BE2C (cell line): ENCODE measurements around the gene ZIM2. TPM values are rescaled to one million over a fixed set of nuclear protein-coding genes. Genes with fewer than 3 reads are reported as not detected.

Source experiments
- DNase-seq: peaks from one replicate; pipeline ENCODE4 v3.0.0-alpha.2; 2020
- H3K27me3 ChIP-seq: fragments of 250-450 bp; sonication (Bioruptor Pico); 2 replicates; pipeline ENCODE4 v1.5.1; 2020; ENCODE audit warnings: mild to moderate bottlenecking
- H3K36me3 ChIP-seq: fragments of 250-450 bp; sonication (Bioruptor Pico); 2 replicates; pipeline ENCODE4 v1.5.1; 2020; ENCODE audit warnings: mild to moderate bottlenecking
- H3K4me1 ChIP-seq: fragments of 250-450 bp; sonication (Bioruptor Pico); 2 replicates; pipeline ENCODE4 v1.5.1; 2020
- H3K4me3 ChIP-seq: 2 replicates; pipeline ENCODE4 v1.5.1; 2011; ENCODE audit warnings: low read depth, low read length
- H3K9me3 ChIP-seq: fragments of 250-450 bp; sonication (Bioruptor Pico); 2 replicates; pipeline ENCODE4 v1.5.1; 2020
- polyA plus RNA-seq: library from polyadenylated mRNA; unstranded; fragments of >200 nt; gene quantifications from one replicate; pipeline ENCODE4 v1.2.1, GENCODE V29; 2012; ENCODE audit warnings: low read depth, missing spikeins; ENCODE audit not compliant: insufficient read length, insufficient read depth
- TF ChIP-seq, protein P1 (sequence below): IDR thresholded peaks from 2 replicates; pipeline ENCODE4 v1.5.1; 2012; ENCODE audit warnings: mild to moderate bottlenecking, low read depth, low read length

Gene ZIM2
- polyA plus RNA-seq = not detected

GRCh38 chr19:56840451-56841192 lies at the start of gene ZIM2, which contains the start of gene PEG3:
Gene ZIM2, minus strand, starts transcription at chr19:56840726. Its CDS starts 16,449 bp downstream, at chr19:56824277.
Gene PEG3, minus strand, starts transcription at chr19:56840726. Its CDS starts 16,071 bp downstream, at chr19:56824655.
- no peak for DNase-seq
- H3K36me3 ChIP-seq = no peaks in the 10 kb centered on the region
- peak within 1 kb of the TSS; percentile 6 for H3K4me3 ChIP-seq
- no peaks in the 10 kb centered on the region for H3K4me1 ChIP-seq
- TF ChIP-seq, protein P1, sequence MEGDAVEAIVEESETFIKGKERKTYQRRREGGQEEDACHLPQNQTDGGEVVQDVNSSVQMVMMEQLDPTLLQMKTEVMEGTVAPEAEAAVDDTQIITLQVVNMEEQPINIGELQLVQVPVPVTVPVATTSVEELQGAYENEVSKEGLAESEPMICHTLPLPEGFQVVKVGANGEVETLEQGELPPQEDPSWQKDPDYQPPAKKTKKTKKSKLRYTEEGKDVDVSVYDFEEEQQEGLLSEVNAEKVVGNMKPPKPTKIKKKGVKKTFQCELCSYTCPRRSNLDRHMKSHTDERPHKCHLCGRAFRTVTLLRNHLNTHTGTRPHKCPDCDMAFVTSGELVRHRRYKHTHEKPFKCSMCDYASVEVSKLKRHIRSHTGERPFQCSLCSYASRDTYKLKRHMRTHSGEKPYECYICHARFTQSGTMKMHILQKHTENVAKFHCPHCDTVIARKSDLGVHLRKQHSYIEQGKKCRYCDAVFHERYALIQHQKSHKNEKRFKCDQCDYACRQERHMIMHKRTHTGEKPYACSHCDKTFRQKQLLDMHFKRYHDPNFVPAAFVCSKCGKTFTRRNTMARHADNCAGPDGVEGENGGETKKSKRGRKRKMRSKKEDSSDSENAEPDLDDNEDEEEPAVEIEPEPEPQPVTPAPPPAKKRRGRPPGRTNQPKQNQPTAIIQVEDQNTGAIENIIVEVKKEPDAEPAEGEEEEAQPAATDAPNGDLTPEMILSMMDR = no peak
- no peaks in the 10 kb centered on the region for H3K27me3 ChIP-seq
- peaks cover 11% of the 10 kb centered on the region for H3K9me3 ChIP-seq

GRCh38 chr19:56885173-56885985 lies 44.9 kb upstream of the ZIM2 start:
- DNase-seq = no peak
- Histone ChIP-seq H3K36me3 (no peaks in the 10 kb centered on the region), H3K9me3 (no peaks in the 10 kb centered on the region; the same call in 1 of the 2 replicates), H3K4me1 (no peaks in the 10 kb centered on the region), H3K27me3 (no peaks in the 10 kb centered on the region), H3K4me3 (no peak overlapping the region)
- TF ChIP-seq, protein P1 = no peak

DNA sequence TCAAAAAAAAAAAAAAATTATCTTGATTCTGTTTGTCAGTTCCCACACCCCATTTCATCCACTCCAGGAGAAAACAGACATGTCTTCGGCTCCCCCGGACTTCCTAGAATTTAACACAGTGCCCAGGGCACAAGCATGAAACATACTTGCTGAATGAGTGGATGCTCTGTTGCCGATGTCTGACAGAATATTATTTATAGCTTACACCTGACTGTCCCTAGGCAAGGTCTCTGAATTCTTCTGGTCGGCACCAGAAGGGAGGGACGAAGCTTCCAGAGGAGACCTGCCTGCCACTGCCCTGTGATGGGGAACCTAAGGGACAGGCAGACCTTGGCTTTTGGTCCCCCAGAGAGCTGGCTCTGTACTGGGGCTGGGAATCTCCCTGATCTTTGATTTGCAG lies 43.9 kb upstream of the ZIM2 start:
- Histone ChIP-seq H3K4me3 (no peak overlapping the region), H3K4me1 (no peaks in the 10 kb centered on the region)

GRCh38 chr19:56880592-56881190 lies 40.2 kb upstream of the ZIM2 start:
- H3K4me3 ChIP-seq = no peak overlapping the region
- TF ChIP-seq, protein P1 = no peak
- no peaks in the 10 kb centered on the region for H3K4me1 ChIP-seq
- H3K27me3 ChIP-seq = no peaks in the 10 kb centered on the region
- H3K36me3 ChIP-seq = no peaks in the 10 kb centered on the region
- H3K9me3 ChIP-seq = no peaks in the 10 kb centered on the region; the same call in 1 of the 2 replicates
- no peak for DNase-seq

More for the DNA sequence above, 43.9 kb upstream of the ZIM2 start:
- TF ChIP-seq, protein P1 = no peak
- Histone ChIP-seq H3K27me3 (no peaks in the 10 kb centered on the region), H3K36me3 (no peaks in the 10 kb centered on the region), H3K9me3 (no peaks in the 10 kb centered on the region; the same call in 1 of the 2 replicates)
- DNase-seq = no peak

DNA sequence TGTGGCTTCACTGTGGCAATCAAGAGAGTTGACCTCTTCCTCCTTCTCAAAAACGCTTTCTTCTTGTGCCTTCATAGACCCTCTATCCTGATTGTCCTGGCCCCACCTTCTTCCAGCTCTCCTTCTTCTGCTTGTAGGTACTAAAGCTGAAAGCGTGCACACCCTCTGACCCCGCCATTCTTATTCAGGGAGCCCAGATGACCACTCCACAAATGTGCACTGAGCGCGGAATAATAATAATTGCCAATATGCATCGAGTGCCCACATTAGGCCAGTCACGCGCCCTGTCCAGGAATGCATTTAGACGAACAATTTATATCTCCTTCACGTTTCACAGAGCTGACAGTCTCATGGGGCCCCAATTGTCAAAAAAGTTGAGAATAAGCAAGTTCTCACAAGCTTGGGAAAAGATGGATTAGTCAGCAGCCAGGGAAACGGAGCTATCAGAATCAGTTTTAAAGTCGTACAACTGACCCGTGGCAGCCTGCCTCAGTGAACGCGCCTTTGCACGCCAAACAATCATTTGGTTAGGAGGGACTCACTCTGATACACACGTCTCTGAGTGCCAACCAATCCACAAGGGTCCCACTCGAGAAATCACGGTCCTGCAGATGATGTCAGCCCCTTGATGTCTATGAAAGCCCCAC lies 36.7 kb upstream of the ZIM2 start:
- Histone ChIP-seq H3K4me3 (no peak overlapping the region), H3K9me3 (no peaks in the 10 kb centered on the region), H3K4me1 (no peaks in the 10 kb centered on the region), H3K27me3 (no peaks in the 10 kb centered on the region), H3K36me3 (no peaks in the 10 kb centered on the region)
- DNase-seq = no peak
- TF ChIP-seq, protein P1 = no peak
